Stimulated activated effector memory CD8-positive, alpha-beta T cell treated with anti-CD3 and anti-CD28 coated beads, Interleukin-12 subunit alpha, Interleukin-12 subunit beta, amount 100 ng/mL, for 72 hours (primary cell): ENCODE data around the gene ADCY5.

Source experiments
- ATAC-seq: fragments of 150-1000 bp; cut with Tn5 transposase; 2 replicates; pipeline ENCODE4 v1.10.0; 2021
- DNase-seq, 2 donors: peaks; one replicate each; pipeline ENCODE4 v3.0.0; 2021 to 2022; ENCODE audit warnings: low spot score in 2 of 2
- H3K27ac Mint-ChIP-seq: one replicate; pipeline ENCODE4 v1.8.0; 2022; ENCODE audit warnings: mild to moderate bottlenecking, mixed read lengths
- H3K36me3 Mint-ChIP-seq: one replicate; pipeline ENCODE4 v1.8.0; 2022; ENCODE audit warnings: mild to moderate bottlenecking, mixed read lengths
- H3K4me1 Mint-ChIP-seq: one replicate; pipeline ENCODE4 v1.8.0; 2022; ENCODE audit warnings: mixed read lengths
- H3K4me3 Mint-ChIP-seq: one replicate; pipeline ENCODE4 v1.8.0; 2022; ENCODE audit warnings: mild to moderate bottlenecking, mixed read lengths
- H3K9me3 Mint-ChIP-seq: one replicate; pipeline ENCODE4 v1.8.0; 2022; ENCODE audit warnings: mixed read lengths

Gene ADCY5

DNA sequence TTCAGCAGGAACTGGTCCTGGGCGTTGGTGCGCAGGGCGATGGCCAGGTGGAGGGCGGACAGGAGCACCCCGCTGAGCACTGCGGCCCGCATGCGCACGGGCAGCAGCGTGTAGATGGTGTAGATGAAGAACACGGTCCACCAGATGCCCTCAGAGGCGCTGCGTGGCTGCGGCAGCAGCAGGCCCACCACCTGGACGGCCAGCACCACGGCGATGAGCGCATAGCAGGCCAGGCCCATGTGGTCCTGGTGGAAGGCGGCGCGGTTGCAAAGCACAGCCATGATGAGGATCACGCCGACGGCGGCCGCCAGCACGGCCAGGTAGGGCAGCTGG lies 1.5 kb downstream of the ADCY5 start:
- Mint-ChIP-seq H3K4me3 (peak overlapping the region; percentile 51), H3K27ac (no peak overlapping the region), H3K4me1 (no peaks in the 10 kb centered on the region), H3K36me3 (no peaks in the 10 kb centered on the region), H3K9me3 (no peaks in the 10 kb centered on the region)
- ATAC-seq = no peak
- no peak for DNase-seq

DNA sequence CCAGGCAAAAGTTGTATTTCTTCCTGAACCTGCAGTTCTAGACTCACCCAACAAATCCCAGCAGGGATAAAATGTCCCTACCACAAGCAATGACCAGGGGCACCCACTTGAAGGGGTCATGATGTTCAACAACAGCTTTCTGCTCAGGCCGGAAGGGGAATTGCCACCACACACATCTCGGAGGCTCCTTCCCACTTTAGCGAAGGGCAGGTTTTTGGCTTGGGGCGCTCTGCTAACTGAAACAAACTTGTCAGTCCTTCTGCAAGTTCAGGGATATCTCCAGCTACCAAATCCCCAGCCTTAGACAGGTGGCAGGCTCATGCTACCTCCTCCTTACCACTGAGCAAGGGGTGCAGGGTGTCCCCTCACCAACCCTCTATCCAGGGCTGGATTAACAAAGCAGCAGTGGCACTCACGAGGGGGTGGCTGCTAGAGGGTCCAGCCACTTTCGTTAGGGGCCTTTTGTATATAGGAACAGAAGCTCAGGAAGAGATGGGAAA lies 2.2 kb downstream of the ADCY5 start:
- H3K27ac Mint-ChIP-seq = no peak overlapping the region
- H3K36me3 Mint-ChIP-seq = no peaks in the 10 kb centered on the region
- no peaks in the 10 kb centered on the region for H3K9me3 Mint-ChIP-seq
- H3K4me1 Mint-ChIP-seq = no peaks in the 10 kb centered on the region
- no peak for ATAC-seq
- H3K4me3 Mint-ChIP-seq = peak overlapping the region; percentile 51
- no peak for DNase-seq

DNA sequence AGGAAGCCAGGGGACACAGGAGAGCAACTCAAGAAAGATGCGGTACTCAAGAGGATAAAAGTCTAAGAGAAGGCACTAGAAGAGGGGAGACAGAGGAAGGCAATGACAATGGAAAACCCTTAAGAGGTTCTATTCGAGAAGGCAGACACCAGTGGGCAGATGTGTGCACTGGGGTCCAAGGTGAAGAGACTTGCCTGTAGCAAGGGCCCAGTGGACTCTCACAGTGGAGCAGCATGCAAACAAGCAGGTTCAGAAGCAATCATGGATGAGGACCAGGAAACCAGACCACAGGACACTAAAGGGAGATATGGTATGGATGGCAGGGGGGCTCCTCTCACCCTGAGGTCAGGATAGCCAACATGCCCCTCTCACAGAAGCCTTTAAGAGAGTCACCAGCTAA lies 2.7 kb downstream of the ADCY5 start:
- Mint-ChIP-seq H3K4me1 (no peaks in the 10 kb centered on the region), H3K9me3 (no peaks in the 10 kb centered on the region), H3K36me3 (no peaks in the 10 kb centered on the region), H3K27ac (no peak overlapping the region), H3K4me3 (no peak overlapping the region)
- no peak for ATAC-seq
- DNase-seq = no peak

DNA sequence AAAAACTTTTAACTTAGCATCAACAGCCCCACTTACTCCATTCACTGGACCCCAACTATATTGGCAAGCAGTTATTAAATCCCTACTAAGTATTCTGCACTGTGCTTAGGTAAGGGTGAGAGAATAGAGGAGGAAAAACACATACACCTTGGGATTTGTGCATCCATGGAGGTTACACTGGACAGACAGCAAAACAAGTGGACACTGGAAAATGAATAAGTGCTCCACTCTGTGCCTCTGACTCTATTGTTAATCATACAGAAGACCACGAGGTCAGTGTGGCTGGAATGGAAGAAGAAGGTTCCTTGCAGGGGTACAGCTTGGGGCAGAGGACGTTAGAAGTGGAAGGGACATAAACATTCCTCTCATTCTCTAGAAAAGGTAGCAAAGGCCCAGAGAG lies 3.2 kb downstream of the ADCY5 start:
- Mint-ChIP-seq H3K9me3 (no peaks in the 10 kb centered on the region), H3K27ac (no peak overlapping the region), H3K36me3 (no peaks in the 10 kb centered on the region), H3K4me3 (no peak overlapping the region), H3K4me1 (no peaks in the 10 kb centered on the region)
- no peak for ATAC-seq
- no peak for DNase-seq

DNA sequence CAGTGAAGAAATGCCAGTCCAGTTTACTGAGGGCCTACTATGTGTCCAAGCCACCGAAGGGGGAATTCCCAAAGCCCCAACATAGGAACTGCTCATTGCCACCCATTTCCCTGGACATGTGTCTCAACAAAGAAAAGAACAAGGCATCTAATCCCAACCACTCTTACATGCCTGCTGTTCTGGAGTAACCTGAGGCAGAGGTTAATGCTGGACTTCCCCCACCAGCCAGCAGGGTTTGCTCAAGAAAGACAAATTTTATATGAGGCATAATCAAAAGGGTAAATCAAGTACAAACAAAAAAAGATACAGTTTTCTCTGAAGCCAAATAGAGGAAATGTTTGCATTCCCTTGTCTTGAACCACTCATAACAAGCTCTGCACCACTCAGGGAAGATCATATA lies 4.1 kb downstream of the ADCY5 start:
- no peak overlapping the region for H3K27ac Mint-ChIP-seq
- no peaks in the 10 kb centered on the region for H3K9me3 Mint-ChIP-seq
- no peak for DNase-seq
- no peak overlapping the region for H3K4me3 Mint-ChIP-seq
- ATAC-seq = no peak
- no peaks in the 10 kb centered on the region for H3K4me1 Mint-ChIP-seq
- H3K36me3 Mint-ChIP-seq = no peaks in the 10 kb centered on the region

DNA sequence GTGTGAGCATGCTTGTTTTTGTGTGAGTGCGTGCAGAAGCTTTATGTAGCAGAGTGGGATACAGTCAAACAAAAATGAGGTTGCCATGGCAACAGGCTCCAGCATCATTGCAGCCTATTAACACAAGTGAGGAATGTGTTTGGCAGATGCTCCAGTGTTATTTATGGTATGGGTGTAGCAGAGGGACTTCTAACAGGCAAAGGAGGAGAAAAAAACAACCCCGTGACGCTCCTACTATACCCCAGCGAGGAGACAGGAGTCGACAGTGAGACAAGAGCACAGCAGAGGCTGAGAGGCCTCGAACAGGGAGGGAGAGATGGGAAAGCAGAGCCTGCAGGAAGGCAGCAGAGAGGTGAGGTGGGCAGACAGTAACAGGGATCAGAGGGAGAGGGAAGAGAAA lies 4.9 kb downstream of the ADCY5 start:
- DNase-seq = no peak
- Mint-ChIP-seq H3K4me3 (no peak overlapping the region), H3K4me1 (no peaks in the 10 kb centered on the region), H3K9me3 (no peaks in the 10 kb centered on the region), H3K27ac (no peak overlapping the region), H3K36me3 (no peaks in the 10 kb centered on the region)
- no peak for ATAC-seq

DNA sequence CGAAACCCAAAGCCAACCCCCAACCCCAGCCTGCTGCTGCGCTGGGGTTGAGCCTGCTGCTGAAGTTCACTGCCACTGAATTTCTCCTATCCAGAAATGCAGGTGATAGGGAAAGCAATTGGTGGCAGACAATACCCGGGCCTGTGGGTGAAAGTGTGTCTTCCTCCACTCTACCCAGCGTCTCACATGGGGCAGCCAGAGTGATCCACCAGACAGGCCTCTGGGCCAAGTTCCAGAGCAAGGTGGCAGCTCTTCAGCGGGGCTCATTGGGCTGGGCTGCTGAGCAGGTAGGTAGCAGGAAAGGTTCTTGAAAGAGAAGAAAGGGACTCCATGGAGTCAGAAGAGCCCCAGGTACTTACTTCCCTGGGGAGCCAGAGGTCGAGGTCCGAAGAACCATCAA lies 6.0 kb downstream of the ADCY5 start:
- no peak for ATAC-seq
- no peak overlapping the region for H3K27ac Mint-ChIP-seq
- no peaks in the 10 kb centered on the region for H3K36me3 Mint-ChIP-seq
- H3K9me3 Mint-ChIP-seq = no peaks in the 10 kb centered on the region
- no peak overlapping the region for H3K4me3 Mint-ChIP-seq
- no peaks in the 10 kb centered on the region for H3K4me1 Mint-ChIP-seq
- DNase-seq = no peak

DNA sequence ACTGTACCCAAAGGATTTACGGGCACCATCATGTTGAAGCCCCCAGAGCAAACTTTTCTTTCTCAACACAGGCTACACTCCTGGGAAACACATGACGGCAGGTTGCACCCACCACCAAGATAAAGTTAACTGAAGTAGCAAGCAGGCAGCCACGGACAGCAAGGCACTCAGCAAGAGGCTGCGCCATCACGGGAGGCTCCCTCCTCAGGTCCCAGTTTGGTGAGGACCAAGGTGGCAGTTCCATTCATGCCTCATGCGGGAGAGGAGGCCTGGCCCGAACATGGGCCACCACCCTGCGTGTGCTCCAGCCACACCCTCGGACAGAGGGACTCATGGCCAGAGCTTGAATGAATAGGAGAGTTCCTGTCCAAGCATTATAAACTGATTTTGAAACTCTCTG lies 6.8 kb downstream of the ADCY5 start:
- ATAC-seq = no peak

DNA sequence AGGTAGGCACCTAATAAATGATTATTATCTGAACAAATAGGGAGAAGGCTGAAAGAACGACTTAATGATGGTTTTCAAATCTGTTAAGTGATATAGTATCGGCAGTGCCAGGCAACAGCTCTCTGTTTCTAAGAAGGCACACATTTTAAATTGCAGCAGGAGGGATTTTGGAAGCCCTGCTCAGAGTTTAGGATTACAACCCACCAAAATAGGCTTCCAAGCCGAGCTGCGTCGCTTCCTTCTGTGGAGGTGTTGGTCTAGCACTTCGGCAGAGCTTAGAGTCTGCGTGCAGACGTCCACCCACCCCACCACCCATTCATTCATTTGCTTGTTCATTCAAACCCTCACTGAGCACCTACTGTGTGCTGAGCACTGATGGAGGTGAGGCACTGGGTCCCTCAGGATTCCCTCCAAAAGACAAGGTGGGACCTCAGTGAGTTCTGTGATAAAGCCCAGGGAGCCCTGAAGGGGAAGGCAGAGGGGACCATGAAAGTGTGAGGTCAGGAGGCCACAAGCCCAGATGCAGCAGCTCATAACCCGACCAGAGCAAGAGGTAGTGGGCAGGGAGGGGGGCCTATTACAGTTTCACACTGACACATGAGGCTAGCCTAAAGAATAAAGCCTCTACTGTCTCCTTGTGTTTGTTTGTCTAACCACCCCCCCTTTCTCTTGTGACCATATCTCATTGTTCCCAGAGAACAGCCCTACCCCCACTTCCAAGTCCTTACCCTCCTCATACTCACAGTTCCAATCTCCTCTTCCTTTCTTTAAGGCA lies 8.9 kb downstream of the ADCY5 start:
- no peak for DNase-seq
- Mint-ChIP-seq H3K9me3 (no peaks in the 10 kb centered on the region), H3K27ac (no peak overlapping the region), H3K4me1 (no peaks in the 10 kb centered on the region), H3K36me3 (no peaks in the 10 kb centered on the region), H3K4me3 (no peak overlapping the region)
- ATAC-seq = no peak

More for the DNA sequence above, 6.8 kb downstream of the ADCY5 start:
- H3K27ac Mint-ChIP-seq = no peak overlapping the region
- no peaks in the 10 kb centered on the region for H3K36me3 Mint-ChIP-seq
- H3K4me3 Mint-ChIP-seq = no peak overlapping the region
- no peaks in the 10 kb centered on the region for H3K4me1 Mint-ChIP-seq
- no peaks in the 10 kb centered on the region for H3K9me3 Mint-ChIP-seq
- no peak for DNase-seq

DNA sequence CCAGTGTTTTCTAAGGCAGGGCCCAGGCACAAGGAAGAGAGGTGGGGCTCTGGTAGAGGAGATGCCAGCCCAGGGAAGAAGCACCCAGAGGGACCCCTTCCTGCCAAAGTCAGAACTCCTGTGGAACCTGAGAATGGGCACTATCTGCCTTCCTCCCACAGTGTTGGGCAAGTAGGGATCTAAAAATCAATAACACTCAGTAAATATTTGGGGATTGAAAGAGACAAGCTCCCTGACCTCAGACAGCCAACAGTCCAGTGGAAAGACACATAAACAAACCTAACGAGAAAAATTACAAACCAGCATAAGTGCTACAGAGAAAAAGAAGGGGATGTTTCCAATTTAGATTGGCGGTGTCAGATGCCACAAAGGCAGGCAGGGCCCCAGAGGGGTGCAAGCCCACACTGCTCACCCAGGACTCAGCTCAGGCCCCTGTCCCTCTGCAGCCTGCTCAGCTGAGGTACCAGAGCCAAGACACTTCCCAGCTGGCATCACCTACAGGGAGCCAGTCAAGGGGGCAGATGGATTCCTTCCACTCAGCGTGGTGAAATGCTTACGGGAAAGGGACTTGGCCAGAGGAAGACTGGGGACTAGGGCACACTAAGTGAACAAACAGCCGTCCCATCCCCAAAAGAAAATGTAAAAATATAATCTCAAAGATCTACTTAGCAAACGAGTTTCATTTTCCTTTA lies 15.9 kb downstream of the ADCY5 start:
- H3K9me3 Mint-ChIP-seq = no peaks in the 10 kb centered on the region
- H3K4me3 Mint-ChIP-seq = no peak overlapping the region
- no peak for DNase-seq
- no peak for ATAC-seq
- no peaks in the 10 kb centered on the region for H3K36me3 Mint-ChIP-seq
- H3K27ac Mint-ChIP-seq = no peak overlapping the region
- H3K4me1 Mint-ChIP-seq = no peaks in the 10 kb centered on the region

DNA sequence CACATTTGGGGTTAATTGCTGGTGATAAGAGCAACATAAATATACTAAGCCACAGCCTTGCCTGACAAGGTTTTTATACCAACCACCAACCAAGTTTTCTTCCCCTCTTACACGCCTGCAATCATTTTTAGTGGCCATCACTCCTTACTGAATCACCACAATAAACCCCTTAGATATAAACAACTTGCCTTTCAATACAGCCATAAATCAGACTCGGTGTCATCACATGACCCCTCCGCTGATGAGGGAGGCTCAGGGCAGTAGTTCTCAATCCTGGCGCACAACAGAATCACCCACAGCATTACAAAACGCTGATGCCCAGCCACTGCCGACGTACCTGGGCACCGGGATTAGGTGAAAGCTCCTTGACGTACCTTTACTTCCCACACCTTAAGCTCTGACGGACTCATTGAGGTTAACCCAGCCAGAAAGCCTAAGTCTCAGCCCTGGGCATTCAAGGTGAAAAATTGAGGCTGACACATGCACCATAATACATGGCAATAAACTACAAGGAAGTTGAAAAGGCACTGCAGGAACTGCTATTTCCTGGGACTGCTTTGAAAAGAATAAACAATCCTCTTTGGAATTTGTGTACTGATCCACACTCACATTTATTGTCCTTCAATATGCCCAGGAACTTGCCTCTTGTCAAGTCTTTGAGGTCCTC lies 17.1 kb downstream of the ADCY5 start:
- no peak for ATAC-seq

DNA sequence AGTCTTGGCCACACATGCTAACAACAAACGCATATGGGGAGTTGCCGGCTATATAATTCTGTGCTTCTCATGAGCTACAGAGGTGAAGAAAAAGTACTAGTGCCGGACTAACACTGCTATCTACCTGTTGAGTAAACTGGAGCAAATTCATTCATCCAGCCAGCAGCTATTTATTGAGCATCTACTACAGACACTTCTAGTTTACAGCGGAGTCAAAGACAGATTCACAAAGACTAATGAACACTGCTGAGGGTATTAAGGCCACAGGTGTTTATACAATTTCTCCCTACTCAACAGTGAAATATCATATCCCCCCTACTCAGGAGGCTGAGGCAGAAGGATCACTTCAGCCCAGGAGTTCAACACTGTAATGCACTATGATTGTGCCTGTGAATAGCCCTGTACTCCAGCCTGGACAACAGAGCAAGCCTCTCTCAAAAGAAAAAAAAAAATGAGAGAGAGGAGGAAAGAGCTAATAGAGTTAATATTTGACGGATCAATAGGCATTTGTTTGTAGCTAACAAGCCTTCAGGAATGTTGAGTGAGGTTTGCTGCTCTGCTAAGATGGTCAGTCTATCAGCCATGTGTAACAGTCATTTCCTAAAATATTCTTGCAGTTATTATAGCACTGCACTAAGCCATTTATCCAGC lies 17.8 kb downstream of the ADCY5 start:
- Mint-ChIP-seq H3K27ac (no peak overlapping the region), H3K9me3 (no peaks in the 10 kb centered on the region), H3K36me3 (no peaks in the 10 kb centered on the region), H3K4me1 (no peaks in the 10 kb centered on the region), H3K4me3 (no peak overlapping the region)
- DNase-seq = no peak
- ATAC-seq = no peak

More for the DNA sequence above, 17.1 kb downstream of the ADCY5 start:
- Mint-ChIP-seq H3K9me3 (no peaks in the 10 kb centered on the region), H3K4me1 (no peaks in the 10 kb centered on the region), H3K27ac (no peak overlapping the region), H3K4me3 (no peak overlapping the region), H3K36me3 (no peaks in the 10 kb centered on the region)
- DNase-seq = no peak

DNA sequence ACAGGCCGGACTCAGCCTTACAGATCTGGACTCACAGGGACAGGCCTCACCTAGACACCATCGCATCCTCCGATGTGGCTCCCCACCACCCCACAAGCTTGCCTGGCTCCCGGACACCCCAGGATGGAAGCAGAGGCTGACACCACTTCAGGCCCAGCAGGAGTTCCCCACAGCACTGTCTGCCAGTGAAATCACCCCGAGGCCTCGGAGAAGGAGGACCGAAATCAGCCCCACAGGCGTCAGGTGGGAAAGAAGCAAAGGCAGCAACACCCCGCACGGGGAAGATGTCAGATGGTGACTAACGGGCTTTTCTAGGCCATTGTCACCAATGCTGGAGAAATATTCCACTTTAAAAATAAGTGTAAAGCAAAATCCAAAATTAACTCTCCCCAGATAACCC lies 18.6 kb downstream of the ADCY5 start:
- no peak for ATAC-seq
- H3K4me1 Mint-ChIP-seq = no peaks in the 10 kb centered on the region

DNA sequence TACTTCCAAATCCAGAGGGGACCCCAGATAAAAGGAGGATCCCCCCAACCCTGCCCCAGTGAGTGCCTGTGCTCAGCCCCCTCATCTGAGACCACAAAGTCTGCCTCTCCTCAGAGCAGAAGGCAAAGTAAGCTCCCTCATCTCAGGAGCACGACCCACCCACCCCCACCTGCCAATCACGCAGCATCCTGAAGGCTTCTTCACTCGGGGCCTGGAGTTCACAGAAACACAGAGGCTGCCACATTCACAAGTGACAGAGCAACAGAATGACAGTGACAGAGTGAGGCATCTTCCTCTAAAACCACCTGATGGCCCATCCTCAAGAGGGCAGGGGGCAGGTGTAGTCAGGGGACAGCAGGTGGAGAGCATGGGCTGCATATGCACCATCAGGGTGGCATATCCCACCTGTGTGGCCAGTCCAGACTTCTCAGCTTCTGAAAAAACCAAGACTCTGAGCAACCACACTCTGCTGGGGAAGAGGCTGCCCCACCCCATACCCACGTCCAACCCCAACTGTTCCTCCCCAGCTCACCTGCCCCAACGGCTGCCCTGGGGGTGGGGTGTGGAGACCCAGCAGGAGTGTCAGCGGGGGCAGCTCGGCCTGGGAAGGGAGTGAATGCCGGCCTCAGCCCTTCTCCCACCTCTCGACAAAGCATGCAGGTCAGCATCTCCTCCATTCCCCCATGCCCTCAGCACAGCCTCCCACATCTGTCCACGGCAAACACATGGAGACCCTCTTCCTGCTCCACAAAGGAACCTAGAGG lies 19.3 kb downstream of the ADCY5 start:
- Mint-ChIP-seq H3K27ac (no peak overlapping the region), H3K9me3 (no peaks in the 10 kb centered on the region), H3K4me3 (no peak overlapping the region), H3K36me3 (no peaks in the 10 kb centered on the region), H3K4me1 (no peaks in the 10 kb centered on the region)
- ATAC-seq = no peak
- DNase-seq = no peak

More for the DNA sequence above, 18.6 kb downstream of the ADCY5 start:
- Mint-ChIP-seq H3K27ac (no peak overlapping the region), H3K36me3 (no peaks in the 10 kb centered on the region), H3K4me3 (no peak overlapping the region), H3K9me3 (no peaks in the 10 kb centered on the region)
- DNase-seq = no peak
